H1 (cell line): ENCODE results near the gene RALGAPA1. TPM values are rescaled to one million over a fixed set of nuclear protein-coding genes. Genes with fewer than 3 reads are reported as not detected.

Experiments used
- CBX8 ChIP-seq: fragments of 300-800, 300-1000 bp; sonication (generic); IDR thresholded peaks from 2 replicates; pipeline ENCODE4 v1.7.1; 2016; ENCODE audit warnings: low read depth, low read length, borderline replicate concordance
- CHD7 ChIP-seq: fragments of 300-600 bp; sonication (generic); IDR thresholded peaks from 2 replicates; pipeline ENCODE4 v1.7.1; 2012; ENCODE audit warnings: low read length, moderate library complexity, mild to moderate bottlenecking, inconsistent platforms; ENCODE audit not compliant: insufficient replicate concordance
- EZH2 ChIP-seq: fragments of 200-600 bp; sonication (generic); IDR thresholded peaks from 2 replicates; pipeline ENCODE4 v1.7.1; 2012; ENCODE audit warnings: low read depth, mild to moderate bottlenecking, moderate library complexity, low read length, inconsistent platforms; ENCODE audit not compliant: severe bottlenecking
- NANOG ChIP-seq: IDR thresholded peaks from 2 replicates; pipeline ENCODE4 v1.6.1; 2011; ENCODE audit warnings: low read length, low read depth, mild to moderate bottlenecking, inconsistent platforms; ENCODE audit not compliant: insufficient read depth, poor library complexity, severe bottlenecking
- PHF8 ChIP-seq: fragments of 200-600 bp; sonication (generic); conservative IDR thresholded peaks from 2 replicates; pipeline ENCODE4 v1.7.1; 2012; ENCODE audit warnings: low read depth, mild to moderate bottlenecking, inconsistent platforms, low read length, moderate library complexity
- RBBP5 ChIP-seq: IDR thresholded peaks from 2 replicates; pipeline ENCODE4 v1.7.1; 2012; ENCODE audit warnings: low read depth, mild to moderate bottlenecking, inconsistent platforms, low read length, moderate library complexity, borderline replicate concordance
- SIX5 ChIP-seq: IDR thresholded peaks from 2 replicates; pipeline ENCODE4 v1.6.1; 2011; ENCODE audit warnings: mild to moderate bottlenecking, low read depth, low read length
- SP2 ChIP-seq: IDR thresholded peaks from 2 replicates; pipeline ENCODE4 v1.6.1; 2012; ENCODE audit warnings: mild to moderate bottlenecking, low read length, inconsistent platforms
- polyA plus RNA-seq, 7 experiments: library from polyadenylated mRNA; depleted of rRNA in 3 of 7; stranded (reverse) in 5 of 7; unstranded in 2 of 7; fragments of >200 nt in 5 of 7; fragments of 200-250 nt in 2 of 7; gene quantifications; 1 replicate in 5 of 7; 2 replicates in 1 of 7; 4 replicates in 1 of 7; pipeline versions ENCODE4 v1.2.1 to v1.2.3, GENCODE V29; 2011 to 2013; ENCODE audit warnings: missing spikeins in 2 of 7, mixed read lengths in 2 of 7
- total RNA-seq: library from RNA; stranded (reverse); fragmentation: NEBNext Ultra II Directional; extraction: Animal tissue kit (Norgen Biotek cat#: 25700); gene quantifications from 2 replicates; pipeline ENCODE4 v1.2.1, GENCODE V29; 2021

The RALGAPA1 gene
- total and polyA plus RNA-seq, 2 of the 8 experiments (the other 6 are each of a cell fraction or from before 2014, with no cell fraction given): 4.2 to 26.7 TPM

GRCh38 chr14:35571598-35571997 is 237.5 kb downstream of the RALGAPA1 start (continued):
- TF ChIP-seq NANOG: no peak
- no peak for TF ChIP-seq PHF8
- TF ChIP-seq RBBP5: no peak
- TF ChIP-seq SP2: no peak
- TF ChIP-seq EZH2: no peak
- no peak for TF ChIP-seq CHD7
- TF ChIP-seq CBX8: no peak
- TF ChIP-seq SIX5: no peak
